Stimulated activated CD8-positive, alpha-beta memory T cell treated with anti-CD3 and anti-CD28 coated beads, Interleukin-4, amount 100 ng/mL, for 48 hours (primary cell): Measurements from ENCODE around the gene PKMYT1.

Experiments
- DNase-seq: peaks from one replicate; pipeline ENCODE4 v3.0.0-alpha.2; 2020

Gene PKMYT1

DNA sequence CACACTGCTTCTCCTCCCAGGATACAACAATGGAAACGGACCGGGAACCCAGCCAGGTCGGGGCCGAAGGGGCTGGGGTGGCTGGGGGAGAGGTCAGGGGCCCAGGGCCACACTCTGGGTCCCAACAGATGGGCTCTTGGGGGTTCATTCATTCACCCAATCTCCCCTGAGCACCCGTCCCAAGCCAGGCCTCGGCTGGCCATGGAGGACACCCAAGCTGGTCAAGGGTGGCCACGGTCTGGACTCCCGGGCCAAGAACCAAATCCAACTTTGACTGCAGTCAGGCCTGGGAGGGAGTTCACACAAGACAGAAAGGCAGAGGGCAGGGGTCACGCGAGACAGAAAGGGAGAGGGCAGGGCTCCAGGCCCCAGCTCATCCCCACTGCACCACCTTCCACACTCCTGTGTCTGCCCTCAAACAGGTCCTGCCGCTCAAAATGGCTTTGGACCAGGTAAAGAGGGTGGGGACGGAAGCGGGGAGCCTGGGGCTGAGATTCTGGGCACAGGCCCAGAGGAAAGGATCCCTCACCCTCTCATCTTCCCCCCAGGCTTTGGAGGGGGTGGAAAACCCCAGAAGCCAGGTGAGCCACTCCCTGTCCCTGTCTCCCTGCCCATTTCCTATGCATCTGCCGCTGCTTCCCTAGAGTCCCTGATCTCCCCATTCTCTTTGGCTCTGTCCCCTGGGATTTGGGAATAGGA lies 12.3 kb upstream of the PKMYT1 start:
- DNase-seq: no peak

DNA sequence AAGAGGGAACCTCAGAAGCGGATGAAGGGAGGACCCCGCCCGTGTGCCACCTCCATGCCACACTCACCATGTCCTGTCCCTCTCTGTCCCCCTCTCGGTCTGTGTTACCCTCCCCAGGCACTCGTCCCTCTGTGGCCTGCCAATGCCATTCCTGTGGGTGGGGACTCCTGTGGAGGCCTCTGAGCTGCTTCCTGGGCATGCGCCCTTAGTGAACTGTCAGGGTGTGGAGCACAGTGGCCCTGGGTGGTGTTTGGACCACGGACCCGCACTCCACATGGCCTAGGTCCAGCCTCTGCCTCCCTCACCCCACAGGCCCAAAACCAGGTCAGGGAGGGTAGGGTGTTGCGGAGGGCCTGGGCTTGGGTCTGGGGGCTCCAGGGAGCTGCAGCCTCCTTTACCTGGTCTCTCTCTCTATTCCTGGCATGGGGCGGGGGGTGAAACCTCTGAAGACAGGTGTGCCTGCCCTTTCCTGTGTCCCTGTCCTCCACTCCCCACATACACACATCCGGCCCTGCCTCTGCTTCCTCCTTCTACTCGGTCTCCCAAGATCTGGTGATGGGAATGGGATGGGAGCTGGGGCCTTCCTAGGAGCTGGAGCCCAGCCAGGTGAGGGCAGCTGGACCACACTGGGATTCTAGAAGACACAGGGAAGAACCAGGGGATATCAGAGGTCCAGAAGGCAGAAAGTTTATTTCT lies 11.5 kb upstream of the PKMYT1 start:
- no peak for DNase-seq

DNA sequence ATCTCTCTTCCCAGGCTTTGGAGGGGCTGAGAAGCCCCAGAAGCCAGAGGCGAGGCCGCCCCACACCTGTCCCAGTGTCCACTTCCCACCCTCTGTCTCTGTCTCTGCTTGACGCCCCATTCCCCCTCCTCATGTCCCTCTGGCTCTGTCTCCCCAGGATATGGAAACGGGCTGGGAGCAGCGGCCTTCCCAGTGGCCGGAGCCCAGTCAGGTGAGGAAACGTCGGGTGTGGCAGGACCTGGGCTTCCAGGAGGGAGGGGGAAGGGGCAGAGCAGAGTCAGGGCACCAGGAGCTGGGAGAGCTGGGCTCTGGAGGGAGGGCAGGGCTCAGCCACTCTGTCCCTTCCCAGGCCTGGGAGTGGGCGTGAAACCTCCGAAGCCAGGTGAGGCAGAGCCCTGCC lies 10.6 kb upstream of the PKMYT1 start:
- DNase-seq: no peak

DNA sequence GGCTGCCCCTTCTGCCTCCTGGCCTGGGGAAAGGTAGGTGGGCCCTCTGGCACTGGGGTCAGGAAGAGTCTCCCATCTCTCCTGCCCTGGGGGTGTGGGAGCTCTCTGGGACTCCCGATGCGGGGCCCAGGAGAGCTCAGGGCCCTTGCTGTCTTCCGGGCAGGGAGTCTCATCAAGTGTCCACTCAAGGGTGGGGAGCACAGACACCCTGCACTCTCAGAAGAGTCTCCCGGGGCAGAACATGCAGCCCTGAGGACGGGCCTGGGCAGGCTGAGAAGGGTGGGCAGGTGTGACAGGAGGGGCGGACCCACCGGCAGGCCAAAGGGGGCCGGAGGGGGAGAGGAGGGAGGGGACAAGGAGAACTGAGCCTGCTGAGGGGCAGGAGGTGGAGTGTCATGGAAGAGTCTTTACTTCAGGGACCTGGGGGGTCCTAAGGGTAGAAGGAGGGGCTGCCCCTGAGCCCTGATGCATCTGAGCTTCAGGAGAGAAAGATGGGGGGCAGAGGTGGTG lies 8.4 kb upstream of the PKMYT1 start:
- DNase-seq: no peak

DNA sequence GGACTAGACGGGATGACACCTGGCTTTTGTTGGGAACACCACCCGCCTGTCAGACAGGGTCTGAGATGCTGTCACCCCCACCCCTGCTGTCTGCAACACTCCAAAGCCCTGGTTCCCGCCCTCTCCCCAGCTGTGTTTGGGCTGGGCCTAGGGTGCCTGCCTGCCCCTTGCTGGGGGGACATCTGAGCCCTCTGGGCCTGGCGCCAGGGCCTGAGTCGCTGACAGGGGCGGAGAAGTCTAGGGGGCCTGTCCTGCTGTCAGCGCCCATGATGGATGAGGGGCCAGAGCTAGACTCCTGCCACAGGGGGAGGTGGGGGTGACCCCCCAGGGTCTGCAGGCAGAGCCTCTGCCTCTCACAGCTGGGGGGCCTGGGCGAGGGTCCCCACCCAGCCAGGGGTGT lies 7.6 kb upstream of the PKMYT1 start:
- no peak for DNase-seq

DNA sequence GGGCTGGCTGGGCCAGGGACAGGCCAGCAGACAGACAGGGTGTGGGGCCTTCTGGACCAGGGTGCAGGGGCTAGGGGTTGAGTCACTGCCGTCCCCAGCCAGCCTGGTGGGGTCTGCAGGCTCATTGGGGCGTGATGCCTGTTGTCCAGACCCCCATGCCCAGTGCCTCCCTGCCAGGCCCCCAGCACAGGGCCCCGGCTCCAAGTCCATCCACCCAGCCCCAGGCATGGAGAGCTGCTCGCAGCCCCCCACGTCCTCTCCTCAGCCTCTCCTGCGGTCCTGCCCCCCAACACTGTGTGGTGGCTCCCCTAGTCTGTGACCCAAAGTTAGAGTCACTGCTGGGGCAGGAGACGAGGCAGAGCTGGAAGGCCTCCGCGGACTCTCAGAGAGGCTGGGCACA lies 7.0 kb upstream of the PKMYT1 start:
- no peak for DNase-seq

DNA sequence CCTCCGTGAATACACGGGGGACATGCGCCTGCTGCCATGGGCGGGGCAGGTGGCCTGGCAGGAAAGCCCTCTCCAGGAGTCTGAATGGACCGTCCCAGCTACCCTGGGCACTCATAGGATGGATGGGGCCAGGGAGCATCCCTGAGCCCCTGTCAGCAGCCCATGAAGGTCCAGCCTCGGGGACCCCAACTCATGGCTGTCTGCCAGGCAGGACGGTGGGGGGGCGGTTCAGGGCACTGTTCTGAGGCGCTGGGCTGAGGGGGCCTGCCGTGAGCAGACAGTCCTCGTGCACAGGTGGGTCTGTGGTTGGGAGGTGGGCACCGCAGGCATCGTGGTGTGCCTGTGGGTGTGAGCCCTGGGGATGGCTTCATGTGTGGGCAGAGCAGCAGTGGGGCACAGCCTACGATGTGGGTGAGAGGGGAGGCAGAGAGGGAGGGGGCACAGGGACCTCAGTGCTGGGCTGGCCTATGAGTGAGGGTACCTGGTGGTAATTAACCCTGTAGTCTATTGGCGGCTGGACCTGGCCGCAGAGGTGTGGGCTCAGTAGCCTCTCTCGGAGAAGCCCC lies 6.5 kb upstream of the PKMYT1 start:
- DNase-seq: no peak

DNA sequence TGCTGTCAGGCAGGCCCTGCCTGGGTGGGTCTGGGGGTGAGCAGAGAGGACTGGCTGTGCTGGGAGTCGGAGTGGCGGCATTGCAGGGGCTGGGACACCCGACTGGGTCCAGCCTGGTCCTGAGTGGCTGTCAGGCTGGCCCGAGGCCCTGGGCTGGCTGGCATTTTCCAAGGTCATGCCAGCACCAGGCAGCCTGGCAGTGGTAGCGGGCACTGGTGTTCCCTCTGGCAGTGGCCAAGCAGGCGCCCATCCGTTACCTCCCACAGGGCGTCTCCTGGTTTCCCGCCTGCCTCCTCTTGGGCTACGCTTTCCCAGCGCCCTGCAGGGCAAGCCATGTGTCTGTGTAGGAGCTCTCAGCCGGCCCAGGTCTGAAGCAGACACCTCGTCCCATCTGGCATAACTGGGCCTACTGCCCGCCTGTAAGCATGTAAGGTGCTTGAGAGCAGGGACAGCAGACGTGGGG lies 5.7 kb upstream of the PKMYT1 start:
- no peak for DNase-seq

DNA sequence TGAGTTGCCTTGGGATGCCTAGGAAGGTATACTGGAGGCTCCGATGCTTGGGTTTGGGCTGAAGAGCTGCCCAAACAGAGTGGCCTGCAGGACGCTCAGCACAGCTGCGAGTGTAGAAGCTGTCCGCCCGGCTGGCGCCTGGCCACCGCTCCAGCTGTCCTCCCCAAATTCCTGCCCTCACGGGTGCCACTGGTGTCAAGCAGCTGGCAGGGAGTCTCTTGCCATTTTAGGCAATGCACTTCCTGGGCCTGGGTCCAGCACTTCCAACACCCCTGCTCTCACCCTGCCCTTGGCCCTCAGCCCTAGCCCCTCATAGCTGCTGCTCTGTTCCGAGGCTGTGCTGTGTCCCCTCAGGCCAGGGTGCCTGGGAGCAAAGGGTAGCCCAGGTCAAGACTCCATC lies 5.2 kb upstream of the PKMYT1 start:
- no peak for DNase-seq

DNA sequence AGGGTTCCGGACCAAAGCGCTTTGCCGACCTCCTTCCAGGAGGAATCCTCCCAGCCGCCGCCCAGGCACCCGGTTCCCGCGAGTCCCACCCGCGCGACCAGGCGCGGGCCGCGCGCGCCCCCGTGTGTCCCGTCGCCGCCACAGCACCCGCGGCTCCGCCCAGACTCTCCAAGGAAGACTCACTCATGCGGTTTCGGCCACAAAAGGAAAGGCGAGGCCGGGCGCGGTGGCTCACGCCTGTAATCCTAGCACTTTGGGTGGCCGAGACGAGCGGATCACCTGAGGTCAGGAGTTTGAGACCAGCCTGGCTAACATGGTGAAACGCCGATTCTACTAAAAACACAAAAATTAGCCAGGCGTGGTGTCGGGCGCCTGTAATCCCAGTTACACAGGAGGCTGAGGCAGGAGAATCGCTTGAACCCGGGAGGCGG lies 3.5 kb upstream of the PKMYT1 start:
- DNase-seq: peak; percentile 90

DNA sequence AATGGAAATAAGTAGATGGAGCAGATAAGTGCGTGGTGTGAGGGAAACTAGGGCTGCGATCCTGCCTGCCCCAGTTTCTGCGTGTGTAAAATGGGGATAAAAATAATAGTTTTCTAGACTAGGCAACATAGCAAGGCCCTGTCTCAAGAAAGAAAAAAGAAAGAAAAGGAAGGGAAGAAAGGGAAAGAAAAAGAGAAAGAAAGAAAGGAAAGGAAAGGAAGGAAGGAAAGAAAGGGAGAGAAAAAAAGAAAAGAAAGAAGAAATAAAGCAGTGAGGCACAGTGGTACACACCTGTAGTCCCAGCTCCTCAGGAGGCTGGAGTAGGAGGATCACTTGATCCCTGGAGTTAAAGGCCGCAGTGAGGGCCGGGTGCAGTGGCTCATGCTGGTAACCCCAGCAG lies 2.2 kb upstream of the PKMYT1 start:
- DNase-seq: no peak

DNA sequence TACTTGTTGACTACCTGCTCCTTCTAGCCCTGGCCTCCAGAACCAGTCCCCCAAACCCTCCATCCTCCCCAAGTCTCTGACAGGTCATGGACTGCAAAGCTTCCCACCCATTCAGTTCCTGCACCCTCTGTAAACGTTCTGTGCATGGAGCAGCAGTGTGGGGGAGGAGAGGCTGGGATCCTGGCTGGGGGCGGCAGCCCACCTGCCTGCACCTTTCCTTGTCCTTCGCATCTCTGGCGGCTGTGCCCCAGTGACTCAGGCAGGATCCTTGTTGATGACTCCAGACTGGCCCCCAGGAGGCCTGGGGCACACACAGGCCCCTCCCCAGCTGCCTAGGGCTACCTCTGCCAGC lies 1.6 kb upstream of the PKMYT1 start:
- DNase-seq: no peak

DNA sequence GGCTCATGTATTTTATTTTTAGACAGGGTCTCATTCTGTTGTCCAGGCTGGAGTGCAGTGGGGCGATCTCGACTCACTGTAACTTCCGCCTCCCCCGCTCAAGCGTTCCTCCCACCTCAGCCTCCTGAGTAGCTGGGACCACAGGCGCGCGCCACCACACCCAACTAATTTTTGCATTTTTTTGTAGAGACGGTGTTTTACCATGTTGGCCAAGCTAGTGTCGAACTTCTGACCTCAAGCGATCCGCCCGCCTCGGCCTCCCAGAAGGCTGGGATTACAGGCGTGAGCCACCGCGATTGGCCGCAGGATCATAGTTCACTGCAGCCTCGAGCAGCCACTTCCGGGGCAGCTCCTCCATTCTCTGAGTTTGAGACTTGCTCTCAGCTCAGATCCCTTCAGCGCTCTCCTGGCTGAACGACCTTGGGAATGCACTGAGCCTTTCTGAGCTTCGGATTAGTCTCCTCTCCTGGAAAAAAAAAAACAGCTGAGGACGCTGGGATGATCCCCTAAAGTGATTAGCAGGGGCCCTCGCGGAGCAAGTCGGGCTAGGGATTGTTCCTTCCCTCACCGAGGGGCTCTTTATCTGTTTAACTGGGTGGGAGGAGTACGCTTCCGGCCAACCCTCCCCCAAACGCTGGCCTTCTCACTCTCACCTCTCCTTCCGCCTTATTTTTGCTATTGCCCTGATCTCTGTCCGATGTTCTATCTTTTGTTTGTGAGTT lies 1.1 kb upstream of the PKMYT1 start:
- no peak for DNase-seq

DNA sequence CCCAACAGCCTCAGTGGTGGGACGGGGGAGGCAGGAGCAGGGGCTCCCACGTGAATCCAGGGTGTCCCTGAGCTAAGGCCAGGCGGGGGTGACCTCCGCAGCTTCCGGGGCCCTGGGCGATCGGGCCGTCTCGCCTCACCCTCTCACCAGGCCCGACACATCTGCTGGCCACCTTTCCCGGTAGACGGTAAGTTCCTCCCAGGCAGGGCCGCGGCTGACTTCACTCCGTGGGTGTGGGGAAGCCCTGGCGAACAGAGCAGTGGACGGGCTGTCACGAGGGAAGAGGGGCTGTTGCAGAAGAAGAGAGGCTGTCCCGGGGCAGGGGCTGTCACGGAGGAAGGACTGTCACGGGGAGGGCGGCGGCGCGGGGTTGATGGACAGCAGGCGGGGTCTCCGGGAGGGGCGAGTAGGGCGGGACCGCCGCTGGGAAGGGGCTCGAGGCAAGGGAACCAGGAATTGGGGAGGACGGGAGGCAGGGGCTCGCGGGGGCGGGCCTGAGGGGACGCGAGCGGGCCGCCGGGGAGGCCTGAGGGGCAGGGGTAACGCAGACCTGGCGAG lies 498 bp downstream of the PKMYT1 start:
- peak; percentile 62 for DNase-seq

DNA sequence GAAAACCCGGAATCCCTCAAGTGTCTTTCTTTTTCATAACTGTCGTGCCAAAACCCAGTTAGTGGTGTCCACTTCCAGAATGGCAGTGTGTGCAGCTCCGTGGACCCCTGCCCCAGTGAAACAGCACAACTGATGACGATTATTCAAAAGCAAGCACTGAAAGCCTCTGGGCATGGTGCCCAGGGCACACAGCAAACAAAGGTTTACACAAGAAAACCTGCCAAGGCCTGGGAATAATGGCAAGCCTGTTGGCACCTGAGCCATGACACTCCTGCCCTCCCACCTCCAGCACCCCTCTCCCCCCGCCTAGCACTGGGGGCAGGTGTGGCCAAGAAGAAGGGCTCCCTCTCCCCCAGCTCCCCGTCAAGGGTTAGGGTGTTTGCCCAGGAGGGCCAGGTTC lies 2.8 kb downstream of the PKMYT1 start:
- DNase-seq: no peak

DNA sequence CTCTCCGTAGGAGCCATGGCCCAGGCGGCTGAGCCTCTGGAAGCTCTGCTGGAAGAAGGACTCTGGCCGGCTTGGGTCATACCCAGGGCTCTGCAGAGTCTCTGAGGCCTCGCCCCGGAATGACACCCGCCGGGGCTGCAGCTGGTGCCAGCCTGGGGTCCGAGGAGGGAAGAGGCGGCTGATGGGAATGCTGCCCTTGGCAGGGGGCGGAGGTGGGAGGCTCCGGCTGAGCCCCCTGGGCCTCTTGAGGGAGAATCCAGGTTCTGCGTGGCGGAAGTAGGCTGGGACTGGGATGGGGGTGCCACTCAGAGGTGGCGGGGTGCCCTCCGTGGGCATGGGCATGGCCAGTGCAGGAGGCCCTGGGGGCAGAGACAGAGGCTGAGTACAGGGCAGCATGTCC lies 3.6 kb downstream of the PKMYT1 start:
- DNase-seq: no peak

DNA sequence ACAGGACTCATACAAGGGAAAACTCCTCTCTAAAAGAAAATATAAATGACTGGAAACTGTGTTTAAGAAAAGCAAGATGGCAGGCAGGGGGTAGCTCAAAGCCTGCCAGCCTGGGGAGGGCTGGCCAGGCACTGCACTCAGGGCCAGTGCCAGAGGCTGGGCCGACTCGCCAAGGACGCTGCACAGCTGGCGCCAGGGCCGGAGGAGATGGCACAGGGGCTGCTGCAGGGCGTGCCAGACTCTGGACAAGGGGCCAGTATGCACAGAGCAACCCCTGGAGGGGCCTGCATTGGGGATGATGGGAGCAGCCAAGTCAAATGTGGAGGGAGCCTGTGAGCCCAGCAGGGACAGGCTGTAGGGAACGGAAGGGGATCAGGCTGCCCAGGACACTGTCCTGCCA lies 4.0 kb downstream of the PKMYT1 start:
- no peak for DNase-seq

DNA sequence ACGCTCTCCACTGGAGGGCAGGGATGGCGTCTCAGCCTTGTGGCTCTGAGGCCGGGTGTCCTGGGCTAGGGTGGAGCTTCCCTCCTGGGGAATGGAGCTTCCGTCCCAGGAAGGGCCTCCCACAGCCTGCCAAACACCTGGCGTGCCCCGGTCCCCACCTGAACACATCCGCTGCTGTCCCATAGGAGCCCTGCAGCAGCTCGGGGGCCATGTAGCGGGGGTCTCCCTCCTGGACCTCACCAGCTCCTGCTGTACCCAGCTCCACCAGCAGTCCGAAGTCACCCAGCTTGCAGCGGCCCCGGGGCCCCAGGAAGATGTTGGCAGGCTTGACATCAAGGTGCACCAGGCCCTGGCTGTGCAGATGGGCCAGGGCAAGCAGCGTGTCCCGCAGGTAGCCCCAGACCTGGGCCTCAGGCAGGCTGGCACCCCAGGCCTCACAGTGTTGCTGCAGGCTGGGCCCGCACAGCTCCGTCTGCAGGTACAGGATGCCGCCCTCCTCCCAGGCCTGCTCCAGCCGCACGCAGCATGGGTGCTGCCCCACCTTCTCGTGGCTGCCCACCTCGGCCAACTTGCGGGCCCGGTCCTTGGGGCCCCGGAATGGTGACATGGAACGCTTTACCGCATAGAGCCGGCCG lies 5.0 kb downstream of the PKMYT1 start:
- DNase-seq: no peak

DNA sequence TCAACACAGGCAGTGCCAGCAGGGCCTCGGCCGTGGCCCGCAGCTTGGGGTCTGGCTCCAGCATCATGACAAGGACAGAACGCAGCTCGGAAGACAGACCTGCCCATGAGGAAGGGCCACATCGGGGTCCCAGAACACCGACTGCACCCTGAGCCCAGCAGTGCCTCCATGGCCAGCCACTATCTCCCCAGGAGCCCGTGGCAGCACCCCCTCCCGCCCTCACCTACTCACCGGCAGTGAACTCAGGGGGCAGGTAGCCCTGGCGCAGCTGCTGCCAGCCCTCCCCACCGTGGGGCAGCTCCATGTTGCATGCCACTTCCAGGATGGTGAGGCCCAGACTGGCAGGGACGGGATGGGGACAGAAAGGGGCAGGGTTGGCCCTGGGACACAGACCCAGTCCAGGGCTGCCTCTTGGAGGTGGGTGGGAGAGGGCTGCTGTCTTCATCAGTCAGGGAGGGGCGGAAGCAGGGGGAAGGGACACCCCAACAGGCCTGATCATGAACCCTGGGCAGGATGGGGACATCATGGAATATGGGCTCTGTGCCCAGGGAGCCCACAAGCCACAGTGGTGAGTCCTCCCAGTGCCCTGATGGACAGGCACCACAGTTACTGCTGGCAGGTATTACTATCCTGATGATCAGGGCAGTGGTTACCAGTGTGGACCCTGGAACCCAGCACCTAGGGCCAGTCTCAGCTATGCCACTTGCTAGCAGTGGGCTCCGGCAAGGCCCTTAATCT lies 5.8 kb downstream of the PKMYT1 start:
- DNase-seq: no peak

DNA sequence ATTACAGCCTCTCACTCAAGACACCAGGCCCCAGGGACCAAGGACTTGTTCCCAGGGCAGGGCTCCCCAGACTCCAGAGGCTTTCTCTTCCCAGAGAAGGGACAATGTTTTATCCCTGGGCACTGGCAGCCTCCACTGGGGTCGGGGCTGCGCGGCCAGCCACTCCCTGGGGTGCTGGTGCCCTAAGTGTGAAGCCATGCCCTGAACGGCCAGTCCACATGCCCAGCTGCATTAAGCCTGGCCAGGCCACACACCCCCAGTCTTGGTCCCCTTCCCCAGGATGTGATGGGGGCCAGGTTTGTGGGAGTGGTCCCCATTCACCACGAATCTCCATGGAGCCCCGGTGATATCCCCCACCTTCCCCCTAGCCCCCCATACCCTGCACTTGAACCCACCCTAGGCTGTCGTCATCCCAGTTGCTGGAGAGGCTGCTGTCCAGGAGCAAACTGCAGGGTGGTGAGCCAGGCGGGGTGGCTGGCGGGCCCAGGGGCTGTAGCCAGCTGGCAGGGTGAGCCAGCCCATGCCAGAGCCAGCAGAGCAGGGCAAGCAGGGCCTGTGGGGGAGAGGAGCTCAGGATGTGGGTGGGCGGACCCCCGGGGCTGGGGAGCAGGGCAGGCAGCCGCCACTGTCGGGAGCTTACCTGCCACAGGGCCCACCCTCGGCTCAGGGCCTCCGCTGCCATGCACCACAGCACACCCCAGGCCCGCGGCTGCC lies 6.5 kb downstream of the PKMYT1 start:
- DNase-seq: no peak

DNA sequence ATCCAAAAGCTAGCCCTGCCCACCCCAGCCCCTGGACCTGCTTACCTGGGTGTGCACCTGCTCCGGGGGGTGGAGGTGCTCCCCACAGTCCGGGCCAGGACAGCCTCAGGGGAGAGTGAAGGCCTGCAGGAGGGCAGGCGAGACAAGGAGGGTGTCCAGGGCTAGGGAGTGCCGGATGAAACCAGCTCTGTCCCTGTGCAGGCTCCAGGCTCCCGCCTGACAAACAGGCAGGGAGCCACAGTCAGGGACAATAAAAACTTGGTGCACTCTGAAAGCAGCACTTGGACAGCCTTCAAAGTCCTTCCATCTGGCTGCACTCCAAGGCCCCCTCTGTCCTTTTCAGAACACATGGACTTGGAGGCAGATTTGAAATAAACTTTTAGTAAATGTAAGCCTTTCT lies 7.2 kb downstream of the PKMYT1 start:
- DNase-seq: no peak
